Measurements from ENCODE around the gene CDK7.

DNA sequence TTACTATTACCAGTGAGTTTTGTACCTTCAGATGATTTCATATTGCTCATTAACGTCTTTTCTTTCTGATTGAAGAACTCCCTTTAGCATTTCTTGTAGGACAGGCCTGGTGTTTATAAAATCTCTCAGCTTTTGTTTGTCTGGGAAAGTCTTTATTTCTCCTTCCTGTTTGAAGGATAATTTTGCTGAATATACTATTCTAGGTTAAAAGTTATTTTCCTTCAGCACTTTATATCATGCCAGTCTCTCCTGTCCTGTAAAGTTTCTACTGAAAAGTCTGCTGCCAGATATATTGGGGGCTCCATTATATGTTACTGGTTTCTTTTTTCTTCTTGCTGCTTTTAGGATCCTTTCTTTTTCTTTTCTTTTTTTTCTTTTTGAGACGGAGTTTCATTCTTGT, 13.3 kb downstream of the CDK7 start:
- TF ChIP-seq, protein P1, sequence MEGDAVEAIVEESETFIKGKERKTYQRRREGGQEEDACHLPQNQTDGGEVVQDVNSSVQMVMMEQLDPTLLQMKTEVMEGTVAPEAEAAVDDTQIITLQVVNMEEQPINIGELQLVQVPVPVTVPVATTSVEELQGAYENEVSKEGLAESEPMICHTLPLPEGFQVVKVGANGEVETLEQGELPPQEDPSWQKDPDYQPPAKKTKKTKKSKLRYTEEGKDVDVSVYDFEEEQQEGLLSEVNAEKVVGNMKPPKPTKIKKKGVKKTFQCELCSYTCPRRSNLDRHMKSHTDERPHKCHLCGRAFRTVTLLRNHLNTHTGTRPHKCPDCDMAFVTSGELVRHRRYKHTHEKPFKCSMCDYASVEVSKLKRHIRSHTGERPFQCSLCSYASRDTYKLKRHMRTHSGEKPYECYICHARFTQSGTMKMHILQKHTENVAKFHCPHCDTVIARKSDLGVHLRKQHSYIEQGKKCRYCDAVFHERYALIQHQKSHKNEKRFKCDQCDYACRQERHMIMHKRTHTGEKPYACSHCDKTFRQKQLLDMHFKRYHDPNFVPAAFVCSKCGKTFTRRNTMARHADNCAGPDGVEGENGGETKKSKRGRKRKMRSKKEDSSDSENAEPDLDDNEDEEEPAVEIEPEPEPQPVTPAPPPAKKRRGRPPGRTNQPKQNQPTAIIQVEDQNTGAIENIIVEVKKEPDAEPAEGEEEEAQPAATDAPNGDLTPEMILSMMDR (tag by site-specific recombination; IDR thresholded peaks at IDR 0.05): no peak
- no peak for TF ChIP-seq PRDM1 (tag by site-specific recombination; IDR thresholded peaks at IDR 0.05)
- TF ChIP-seq, protein P2, sequence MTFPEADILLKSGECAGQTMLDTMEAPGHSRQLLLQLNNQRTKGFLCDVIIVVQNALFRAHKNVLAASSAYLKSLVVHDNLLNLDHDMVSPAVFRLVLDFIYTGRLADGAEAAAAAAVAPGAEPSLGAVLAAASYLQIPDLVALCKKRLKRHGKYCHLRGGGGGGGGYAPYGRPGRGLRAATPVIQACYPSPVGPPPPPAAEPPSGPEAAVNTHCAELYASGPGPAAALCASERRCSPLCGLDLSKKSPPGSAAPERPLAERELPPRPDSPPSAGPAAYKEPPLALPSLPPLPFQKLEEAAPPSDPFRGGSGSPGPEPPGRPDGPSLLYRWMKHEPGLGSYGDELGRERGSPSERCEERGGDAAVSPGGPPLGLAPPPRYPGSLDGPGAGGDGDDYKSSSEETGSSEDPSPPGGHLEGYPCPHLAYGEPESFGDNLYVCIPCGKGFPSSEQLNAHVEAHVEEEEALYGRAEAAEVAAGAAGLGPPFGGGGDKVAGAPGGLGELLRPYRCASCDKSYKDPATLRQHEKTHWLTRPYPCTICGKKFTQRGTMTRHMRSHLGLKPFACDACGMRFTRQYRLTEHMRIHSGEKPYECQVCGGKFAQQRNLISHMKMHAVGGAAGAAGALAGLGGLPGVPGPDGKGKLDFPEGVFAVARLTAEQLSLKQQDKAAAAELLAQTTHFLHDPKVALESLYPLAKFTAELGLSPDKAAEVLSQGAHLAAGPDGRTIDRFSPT (tag by site-specific recombination; IDR thresholded peaks at IDR 0.05): no peak
- TF ChIP-seq SETDB1 (IDR thresholded peaks at IDR 0.05; ENCODE audit: insufficient read length, low read length): peak; percentile 69

Measured in HEK293 (cell line).